Measurements from ENCODE around the gene CCDC150.
"Not testable (repeated sequence)": the region's sequence is repeated elsewhere in the genome, so short reads cannot be mapped to it uniquely, and the experiment has no call there.

The CCDC150 gene
- 0 to 1.7 reads per million in 2 donors for total RNA-seq

- peak; percentile 83 to 97 (median 90) for DNase-seq
Measured at GRCh38 chr2:196639180-196640030, at the start of gene CCDC150. Gene CCDC150, plus strand, starts transcription at chr2:196639715. Its CDS starts 52 bp downstream, at chr2:196639767.

- DNase-seq = no peak
Measured at GRCh38 chr2:196590286-196590685, 49.2 kb upstream of the CCDC150 start.

- no peak for DNase-seq
Measured at GRCh38 chr2:196591004-196591403, 48.5 kb upstream of the CCDC150 start.

- no peak for DNase-seq
Measured at GRCh38 chr2:196591621-196592022, 47.9 kb upstream of the CCDC150 start.

GRCh38 chr2:196592331-196592910, 47.1 kb upstream of the CCDC150 start:
- DNase-seq = peak in 1 of 5 experiments; percentile 25

- peak in 1 of 5 experiments; percentile 48 for DNase-seq
Measured at GRCh38 chr2:196592911-196593881, 46.3 kb upstream of the CCDC150 start, which contains the start of gene HECW2. Gene HECW2, minus strand, starts transcription at chr2:196593554.

GRCh38 chr2:196594158-196594557, 45.4 kb upstream of the CCDC150 start:
- no peak for DNase-seq

- no peak for DNase-seq
Measured at GRCh38 chr2:196597531-196597930, 42.0 kb upstream of the CCDC150 start.

- no peak for DNase-seq
Measured at GRCh38 chr2:196598412-196598811, 41.1 kb upstream of the CCDC150 start.

GRCh38 chr2:196598846-196599245, 40.7 kb upstream of the CCDC150 start:
- DNase-seq = no peak

- DNase-seq = peak in 1 of 5 experiments; percentile 8
Measured at GRCh38 chr2:196601430-196602306, 37.8 kb upstream of the CCDC150 start.

GRCh38 chr2:196604196-196604595, 35.3 kb upstream of the CCDC150 start:
- no peak for DNase-seq

- no peak for DNase-seq
Measured at GRCh38 chr2:196606516-196606915, 33.0 kb upstream of the CCDC150 start.

- no peak for DNase-seq
Measured at GRCh38 chr2:196607073-196607472, 32.4 kb upstream of the CCDC150 start.

GRCh38 chr2:196607896-196608295, 31.6 kb upstream of the CCDC150 start:
- DNase-seq = not testable (repeated sequence)

GRCh38 chr2:196609806-196610205, 29.7 kb upstream of the CCDC150 start:
- DNase-seq = no peak

GRCh38 chr2:196610796-196611195, 28.7 kb upstream of the CCDC150 start:
- DNase-seq = no peak

GRCh38 chr2:196613302-196613701, 26.2 kb upstream of the CCDC150 start:
- DNase-seq = no peak

- DNase-seq = peak in 1 of 5 experiments; percentile 47
Measured at GRCh38 chr2:196617430-196617829, 22.1 kb upstream of the CCDC150 start.

GRCh38 chr2:196618661-196619060, 20.9 kb upstream of the CCDC150 start:
- DNase-seq = no peak

GRCh38 chr2:196630531-196630930, 9.0 kb upstream of the CCDC150 start:
- no peak for DNase-seq

- DNase-seq = no peak
Measured at GRCh38 chr2:196635156-196635555, 4.4 kb upstream of the CCDC150 start.

Measured in T-helper 2 cell (primary cell).